HG03457 (cell line): ENCODE data around the gene MRPS18C.
"Not testable (repeated sequence)": the region's sequence is repeated elsewhere in the genome, so short reads cannot be mapped to it uniquely, and the experiment has no call there.

Source experiments
- ATAC-seq: cut with Tn5 transposase; IDR thresholded peaks from one replicate; pipeline ENCODE4 v1.9.1; 2021; ENCODE audit warnings: moderate number of reproducible peaks; ENCODE audit not compliant: unreplicated experiment

The MRPS18C gene

DNA sequence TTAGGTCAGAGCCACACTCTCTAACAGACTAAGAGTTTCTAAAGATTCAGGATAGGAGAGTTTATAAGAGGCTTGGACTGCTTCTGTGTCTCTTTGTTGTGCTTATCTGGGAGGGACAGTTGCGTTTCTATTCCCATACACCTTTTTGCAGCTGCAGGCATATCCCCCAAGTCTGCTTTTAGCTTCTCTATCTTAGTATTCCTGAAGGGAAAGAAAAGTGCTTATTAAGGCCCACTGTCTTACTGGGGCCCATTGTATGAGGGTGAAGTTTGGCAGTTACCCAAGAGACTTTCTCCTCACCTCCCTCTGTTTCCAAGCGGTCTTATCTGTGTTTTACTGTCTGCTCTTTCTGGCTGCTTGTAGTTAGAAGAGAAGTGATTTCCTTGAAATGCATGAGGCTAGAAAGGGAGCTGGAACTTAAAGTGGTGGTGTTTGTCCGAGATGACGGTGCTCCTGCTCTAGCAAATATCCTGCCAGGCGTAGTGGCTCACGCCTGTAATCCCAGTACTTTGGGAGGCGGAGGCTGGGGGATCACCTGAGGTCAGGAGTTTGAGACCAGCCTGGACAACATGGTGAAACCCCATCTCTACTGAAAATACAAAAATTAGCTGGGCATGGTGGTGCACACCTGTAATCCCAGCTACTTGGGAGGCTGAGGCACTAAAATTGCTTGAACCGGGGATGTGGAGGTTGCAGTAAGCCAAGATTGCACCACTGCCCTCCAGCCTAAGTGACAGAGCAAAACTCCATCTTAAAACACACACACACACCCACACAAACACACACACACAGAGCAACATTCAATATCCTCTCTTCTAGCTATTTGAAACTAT is 40.4 kb downstream of the MRPS18C start:
- not testable (repeated sequence) for ATAC-seq

DNA sequence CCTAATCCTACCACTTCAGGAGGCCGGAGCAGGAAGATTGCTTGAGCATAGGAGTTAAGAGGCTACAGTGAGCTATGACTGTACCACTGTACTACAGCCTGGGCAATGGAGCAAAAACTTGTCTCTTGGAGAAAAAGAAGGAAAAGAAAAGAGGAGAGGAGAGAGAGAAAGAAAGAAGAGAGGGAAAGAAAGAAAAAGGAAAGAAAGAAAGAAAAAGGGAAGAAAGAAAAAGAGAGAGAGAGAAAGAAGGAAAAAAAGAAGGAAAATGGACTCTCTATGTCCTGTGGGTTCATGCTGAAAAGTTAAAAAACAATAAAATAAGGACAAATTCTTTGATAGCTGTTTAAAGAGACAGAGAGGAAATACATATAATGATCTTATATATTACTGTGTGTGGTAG is 42.3 kb downstream of the MRPS18C start:
- ATAC-seq = no peak

DNA sequence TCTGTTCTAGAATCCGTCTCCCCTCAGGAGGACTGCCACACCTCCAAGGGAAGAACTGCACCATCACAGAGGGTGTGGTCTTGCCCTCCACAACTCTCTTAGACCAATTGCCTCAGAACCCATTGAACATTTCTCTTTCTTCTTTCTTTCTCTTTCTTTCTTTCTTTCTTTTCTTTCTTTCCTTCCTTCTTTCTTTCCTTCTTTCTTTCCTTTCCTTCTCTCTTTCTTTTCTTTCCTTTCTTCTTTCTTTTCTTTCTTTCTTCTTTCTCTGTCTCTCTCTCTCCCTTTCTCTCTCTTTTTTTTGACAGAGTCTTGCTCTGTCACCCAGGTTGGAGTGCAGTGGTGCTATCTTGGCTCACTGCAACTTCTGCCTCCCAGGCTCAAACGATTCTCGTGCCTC is 45.8 kb downstream of the MRPS18C start:
- ATAC-seq = not testable (repeated sequence)

DNA sequence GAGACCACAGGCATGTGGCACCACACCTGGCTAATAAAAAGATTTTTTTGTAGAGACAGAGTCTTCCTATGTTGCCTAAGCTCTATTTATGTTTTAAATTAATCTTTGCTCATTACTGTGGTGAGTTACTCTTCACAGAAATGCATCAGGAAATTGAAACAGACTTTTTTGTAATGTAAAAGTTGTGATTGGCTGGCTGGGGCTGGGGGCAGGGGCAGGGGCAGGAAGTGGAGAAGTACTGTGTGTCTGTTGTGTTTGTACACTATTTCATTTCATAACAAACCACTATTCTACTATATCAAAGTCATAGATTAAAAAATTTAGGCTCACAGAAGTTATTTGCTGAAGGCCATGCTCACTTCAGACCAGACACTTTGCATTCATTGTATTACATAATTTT is 48.1 kb downstream of the MRPS18C start:
- ATAC-seq = no peak

DNA sequence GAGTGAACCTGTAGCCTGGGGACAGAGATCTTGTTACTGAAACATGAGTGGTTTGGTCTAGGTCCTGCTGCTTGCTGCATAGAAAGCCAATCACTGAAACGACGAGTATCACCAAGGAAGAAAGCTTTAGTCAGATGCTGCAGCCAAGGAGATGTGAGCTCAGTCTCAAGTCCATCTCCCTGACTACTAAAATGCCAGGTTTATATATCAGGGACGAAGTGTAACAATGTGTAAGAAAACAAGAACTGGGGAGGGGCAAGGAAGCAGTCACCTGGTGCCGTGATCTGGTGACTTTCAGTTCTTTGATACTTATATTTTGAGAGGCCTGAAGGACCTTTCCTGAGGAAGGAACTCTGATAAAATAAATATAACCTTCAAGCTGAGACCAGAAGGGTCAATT is 48.6 kb downstream of the MRPS18C start:
- ATAC-seq = no peak

DNA sequence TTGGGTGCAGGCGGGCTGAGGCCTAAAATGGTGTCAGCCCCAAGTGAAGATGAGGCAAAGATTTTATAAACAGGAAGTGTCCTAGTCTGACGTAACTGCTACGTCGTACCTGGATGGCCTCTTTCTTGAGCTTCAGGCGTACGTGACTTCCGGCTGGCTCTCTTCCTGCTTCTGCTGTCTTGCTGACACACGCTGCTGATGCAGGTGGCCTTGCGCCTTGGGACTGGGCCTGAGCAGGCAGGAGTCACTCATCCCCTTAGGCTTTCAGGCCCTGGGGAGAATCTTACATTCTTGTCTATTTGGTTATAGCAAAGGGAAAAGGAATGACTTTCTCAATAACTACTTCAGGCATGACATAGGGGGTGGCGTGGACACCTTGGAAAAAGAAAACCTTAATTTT is 49.1 kb downstream of the MRPS18C start:
- ATAC-seq = no peak

DNA sequence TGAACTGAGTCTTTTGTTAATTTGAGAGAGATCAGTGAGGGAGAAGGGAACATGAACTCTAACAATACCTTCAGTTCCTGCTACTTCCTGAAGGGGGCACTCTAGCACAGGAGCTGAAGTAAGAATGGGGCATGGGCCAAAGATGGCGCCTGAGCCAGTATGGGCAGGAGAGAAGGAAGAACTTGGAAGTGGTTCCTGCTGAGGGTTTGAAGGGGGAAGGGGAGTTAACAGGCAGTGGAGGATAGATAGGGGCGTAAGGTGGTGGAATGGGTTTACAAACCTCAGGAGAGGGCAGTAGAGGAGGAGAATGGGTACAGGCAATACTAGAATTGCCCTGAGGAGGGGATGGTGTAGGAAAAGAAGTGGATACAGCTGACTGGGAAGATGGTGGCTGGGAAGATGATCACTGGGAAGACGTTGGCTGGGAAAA is 53.3 kb downstream of the MRPS18C start:
- ATAC-seq = not testable (repeated sequence)

DNA sequence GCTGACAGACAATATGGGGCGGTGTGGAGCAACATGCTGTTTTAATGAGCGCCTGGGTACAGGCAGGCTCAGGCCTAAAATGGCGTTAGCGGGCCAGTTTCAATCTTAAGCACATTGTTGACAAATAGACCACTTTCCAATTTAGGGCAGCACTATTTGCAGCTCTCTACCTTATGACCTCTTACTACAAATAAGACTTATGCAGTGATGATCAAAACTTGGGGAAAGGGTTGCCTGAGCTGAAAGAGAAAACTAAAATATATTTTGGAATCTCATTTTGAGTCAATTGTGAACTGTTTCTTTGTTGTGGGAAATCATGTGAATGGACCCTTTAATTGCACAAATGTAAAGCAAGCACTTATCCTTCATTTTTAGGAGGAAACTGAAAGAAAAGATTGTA is 54.6 kb downstream of the MRPS18C start:
- no peak for ATAC-seq
